GM18505 (cell line): ENCODE measurements around the gene NTF4.

Experiments used
- ATAC-seq: cut with Tn5 transposase; IDR thresholded peaks from one replicate; pipeline ENCODE4 v1.9.1; 2021; ENCODE audit not compliant: unreplicated experiment
- POLR2A ChIP-seq: IDR thresholded peaks from 4 replicates; pipeline ENCODE4 v1.6.1; 2011; ENCODE audit warnings: borderline replicate concordance; ENCODE audit not compliant: insufficient read depth, insufficient read length; ENCODE audit errors: extremely low read depth

The NTF4 gene, protein sequence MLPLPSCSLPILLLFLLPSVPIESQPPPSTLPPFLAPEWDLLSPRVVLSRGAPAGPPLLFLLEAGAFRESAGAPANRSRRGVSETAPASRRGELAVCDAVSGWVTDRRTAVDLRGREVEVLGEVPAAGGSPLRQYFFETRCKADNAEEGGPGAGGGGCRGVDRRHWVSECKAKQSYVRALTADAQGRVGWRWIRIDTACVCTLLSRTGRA

DNA sequence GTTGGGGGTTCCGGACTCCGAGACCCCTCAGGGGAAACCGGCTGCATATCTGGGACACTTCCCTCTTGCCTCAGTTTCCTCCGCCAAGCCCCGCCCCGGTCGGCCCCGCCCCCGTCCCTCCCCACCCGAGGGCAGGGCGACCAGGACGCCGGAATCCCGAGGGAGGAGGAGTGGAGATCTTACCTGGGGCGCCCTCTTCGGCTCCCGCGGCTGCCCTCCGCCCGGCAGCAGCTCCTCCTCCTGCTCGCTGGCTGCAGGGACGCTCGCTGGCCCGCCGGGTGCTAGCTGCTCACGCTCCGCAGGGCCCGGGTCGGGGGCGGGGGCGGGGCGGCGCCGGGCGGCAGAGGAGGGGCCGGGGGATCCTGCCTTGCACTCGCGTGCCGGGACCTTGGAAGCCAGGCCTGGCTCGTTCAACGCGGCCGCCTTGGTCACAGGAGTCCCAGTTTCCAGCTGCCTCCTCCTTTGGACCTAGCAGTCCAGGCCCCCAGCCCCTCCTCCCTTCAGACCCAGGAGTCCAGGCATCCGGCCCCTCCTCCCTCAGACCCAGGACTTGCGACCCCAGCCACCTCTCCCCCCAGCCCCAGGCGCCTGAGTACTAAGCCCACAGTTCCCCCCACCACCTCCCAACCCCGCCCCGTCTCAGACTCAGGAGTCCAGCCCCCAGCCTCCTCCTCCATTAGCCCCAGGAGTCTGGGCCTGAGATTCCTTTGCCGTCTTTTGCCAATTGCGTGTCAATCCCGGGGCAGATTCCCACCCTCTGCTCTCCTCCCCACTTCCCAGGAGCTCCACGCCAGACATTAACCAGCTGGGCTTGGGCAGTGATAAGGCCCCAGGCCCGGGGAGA lies at the start of gene NTF4:
TSS of gene NTF4 (minus strand) at position 51 of the 844 bp plus-strand sequence. CDS start 2,821 bp downstream, outside the sequence.
- no peak for TF ChIP-seq POLR2A

DNA sequence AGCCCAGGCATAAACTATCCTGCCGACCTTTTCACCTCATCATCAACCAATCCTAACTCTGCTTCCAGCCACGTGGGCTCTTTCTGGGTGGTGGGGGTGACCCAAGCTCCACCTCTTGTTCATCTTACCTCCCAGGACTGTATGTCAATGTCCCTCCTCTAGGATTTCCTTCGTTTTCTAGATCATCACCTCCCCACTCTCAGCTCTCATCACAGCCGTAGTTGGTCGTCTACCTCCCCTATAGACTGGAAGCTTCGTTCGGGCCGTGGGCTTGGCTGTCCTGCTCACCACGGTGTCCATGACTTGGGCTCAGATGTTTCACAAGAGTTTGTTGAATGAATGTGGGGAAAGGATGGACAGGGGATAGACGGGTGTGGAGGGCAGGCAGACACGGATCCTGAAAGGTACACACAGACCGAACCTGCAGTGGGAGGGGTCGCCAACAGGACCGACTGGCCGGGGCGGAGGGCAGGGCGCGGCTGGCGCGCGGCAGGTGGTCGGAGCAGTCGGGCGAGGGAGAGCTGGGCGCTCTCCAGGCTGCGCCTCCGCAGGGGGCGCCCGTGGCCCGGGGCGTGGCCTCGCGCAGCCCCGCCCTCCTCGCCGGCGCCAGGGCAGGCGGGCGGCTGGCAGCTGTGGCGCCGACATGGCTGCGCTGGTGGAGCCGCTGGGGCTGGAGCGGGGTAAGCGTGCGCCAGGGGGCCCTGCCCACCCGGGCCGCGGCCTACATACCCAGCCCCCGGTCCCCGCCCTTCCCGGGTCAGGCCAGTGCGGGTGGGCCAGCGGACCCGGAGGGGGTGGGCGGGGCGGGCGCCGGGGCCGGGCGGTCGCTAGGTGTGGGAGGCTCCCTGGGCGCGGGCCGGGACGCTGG lies 49.4 kb upstream of the NTF4 start, which contains the start of gene LIN7B:
TSS of gene LIN7B (plus strand) at position 609 of the 868 bp plus-strand sequence. CDS start at position 644, 35 bp downstream.
- ATAC-seq = peak; percentile 46
- peak; percentile 52 for TF ChIP-seq POLR2A

More for the DNA sequence above, at the start of gene NTF4:
- no peak for ATAC-seq

DNA sequence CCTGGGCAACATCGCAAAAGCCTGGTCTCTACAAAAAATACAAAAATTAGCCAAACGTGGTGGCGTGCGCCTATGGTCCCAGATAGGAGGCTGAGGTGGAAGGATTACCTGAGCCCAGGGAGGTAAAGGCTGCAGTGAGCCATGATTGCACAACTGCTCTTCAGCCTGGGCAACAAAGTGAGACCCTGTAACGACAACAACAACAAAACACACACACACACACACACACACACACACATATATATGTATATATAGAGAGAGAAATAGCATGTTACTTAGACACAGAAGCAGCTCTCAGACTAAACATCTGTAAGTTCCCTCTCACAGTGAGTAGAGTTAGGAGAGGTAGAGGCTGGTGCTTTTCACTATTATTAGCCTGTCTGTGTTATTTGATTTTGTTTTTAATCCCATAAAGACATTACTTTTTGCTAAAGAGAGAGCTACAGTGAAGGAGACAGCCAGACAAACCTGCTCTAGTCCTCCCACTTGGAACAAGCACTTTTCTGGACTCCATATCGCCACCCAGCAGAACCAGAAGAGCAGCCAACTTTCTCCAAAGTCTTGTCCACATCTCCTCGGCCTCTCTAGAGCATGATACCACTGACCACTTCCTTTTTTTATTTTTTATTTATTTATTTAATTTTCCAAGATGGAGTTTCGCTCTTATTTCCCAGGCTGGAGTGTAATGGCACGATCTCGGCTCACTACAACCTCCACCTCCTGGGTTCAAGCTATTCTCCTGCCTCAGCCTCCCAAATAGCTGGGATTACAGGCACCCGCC lies 46.8 kb upstream of the NTF4 start:
- no peak for ATAC-seq
- TF ChIP-seq POLR2A = no peak

DNA sequence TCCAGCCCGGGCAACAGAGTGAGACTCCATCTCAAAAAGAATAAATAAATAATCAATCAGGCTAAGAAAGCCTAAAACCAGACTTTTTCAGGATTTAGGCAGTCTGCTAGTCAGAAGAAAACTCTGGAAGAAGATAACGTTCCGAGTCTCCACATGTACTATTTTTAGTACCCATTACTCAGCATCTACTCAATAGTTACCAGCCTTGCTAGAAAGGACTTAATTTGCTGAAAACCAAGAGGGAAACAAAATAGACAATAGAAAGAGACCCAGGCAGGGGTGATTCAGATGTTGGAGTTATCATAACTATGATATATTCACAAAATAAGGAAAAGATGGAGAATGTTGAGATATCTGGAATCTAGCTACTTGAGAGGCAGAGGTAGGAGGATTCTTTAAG lies 45.9 kb upstream of the NTF4 start:
- ATAC-seq = no peak
- TF ChIP-seq POLR2A = no peak

DNA sequence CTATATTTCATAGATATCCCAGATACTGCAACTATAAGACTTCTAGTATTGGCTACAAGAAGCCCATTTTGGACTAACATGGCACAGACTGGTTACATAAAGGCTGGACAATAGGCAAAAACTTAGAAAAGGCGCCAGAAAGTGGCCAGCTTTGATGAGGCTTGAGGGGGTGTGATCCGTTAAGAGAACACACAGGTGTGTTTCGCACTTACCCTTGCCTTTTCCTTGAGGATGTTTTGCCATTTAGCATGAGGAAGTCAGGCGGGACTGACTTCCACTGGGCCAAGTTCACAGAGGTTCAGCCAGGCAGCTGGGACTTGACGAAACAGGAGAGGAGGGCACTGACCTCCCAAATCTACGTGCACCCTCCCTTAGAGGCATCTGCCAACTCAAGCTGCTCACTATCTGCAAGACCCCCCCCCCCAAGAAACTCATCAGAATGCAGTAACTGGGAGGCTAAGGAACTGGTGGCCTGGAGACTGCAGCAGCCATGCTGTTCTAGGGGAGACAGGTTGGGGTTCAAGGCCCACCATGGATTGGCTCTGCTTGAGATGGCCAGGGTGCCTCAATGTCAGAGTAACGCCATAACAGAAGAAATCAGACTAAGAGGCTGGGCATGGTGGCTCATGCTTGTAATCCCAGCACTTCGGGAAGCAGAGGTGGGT lies 45.1 kb upstream of the NTF4 start:
- ATAC-seq = no peak
- TF ChIP-seq POLR2A = no peak

DNA sequence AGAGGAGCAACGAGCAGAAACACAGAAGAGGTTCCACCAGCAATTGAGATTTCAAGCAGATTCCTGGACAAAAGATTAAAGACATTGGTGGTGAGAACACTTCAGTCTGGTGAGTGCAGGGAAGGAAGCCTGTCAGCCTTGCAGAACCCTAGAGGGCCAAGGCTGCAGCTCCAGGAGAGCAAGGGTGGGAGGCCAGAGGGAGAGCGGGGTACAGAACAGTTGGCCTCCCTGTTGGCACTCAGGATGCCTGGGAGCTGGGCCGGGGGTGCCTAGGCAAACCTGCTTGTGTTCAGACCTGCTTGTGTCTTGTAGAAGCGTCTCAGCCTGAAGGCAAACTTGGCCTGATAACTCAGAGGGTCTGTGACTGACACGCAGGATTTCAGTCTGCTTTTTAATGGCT lies 44.4 kb upstream of the NTF4 start:
- no peak for TF ChIP-seq POLR2A
- no peak for ATAC-seq

DNA sequence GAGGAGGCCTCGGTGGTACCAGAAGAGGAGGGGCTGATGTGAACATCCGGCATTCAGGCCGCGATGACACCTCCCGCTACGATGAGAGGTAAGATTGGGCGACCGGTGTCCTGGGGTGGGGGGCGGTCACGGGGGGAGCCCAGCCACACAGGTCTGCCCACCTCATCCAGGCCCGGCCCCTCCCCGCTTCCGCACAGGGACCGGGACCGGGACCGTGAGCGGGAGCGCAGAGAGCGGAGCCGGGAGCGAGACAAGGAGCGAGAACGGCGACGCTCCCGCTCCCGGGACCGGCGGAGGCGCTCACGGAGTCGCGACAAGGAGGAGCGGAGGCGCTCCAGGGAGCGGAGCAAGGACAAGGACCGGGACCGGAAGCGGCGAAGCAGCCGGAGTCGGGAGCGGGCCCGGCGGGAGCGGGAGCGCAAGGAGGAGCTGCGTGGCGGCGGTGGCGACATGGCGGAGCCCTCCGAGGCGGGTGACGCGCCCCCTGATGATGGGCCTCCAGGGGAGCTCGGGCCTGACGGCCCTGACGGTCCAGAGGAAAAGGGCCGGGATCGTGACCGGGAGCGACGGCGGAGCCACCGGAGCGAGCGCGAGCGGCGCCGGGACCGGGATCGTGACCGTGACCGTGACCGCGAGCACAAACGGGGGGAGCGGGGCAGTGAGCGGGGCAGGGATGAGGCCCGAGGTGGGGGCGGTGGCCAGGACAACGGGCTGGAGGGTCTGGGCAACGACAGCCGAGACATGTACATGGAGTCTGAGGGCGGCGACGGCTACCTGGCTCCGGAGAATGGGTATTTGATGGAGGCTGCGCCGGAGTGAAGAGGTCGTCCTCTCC lies 43.2 kb upstream of the NTF4 start:
- no peak for TF ChIP-seq POLR2A
- no peak for ATAC-seq

DNA sequence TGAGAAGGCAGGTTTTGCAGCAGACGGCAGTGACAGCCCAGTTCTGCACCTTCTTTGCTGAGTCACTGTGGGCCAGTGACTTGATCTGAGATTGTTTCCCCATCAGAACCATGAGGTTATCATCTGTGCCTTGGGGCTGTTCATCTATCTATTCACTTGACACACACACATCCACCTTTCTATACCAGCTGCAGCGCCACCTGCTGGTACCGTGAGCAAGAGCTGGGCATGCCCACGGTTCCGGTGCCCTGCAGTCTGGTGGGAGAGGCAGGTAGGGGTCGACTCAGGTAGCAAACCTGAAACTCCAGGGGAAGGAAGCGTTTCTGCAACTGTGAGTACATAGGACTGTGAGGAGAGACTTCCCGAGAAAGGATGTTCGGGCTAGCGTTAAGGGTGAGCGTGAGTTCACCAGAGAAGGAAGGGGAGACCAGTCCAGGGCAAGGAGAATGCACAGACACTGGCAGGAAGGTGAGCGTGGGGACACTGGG lies 42.1 kb upstream of the NTF4 start:
- ATAC-seq = no peak
- no peak for TF ChIP-seq POLR2A

DNA sequence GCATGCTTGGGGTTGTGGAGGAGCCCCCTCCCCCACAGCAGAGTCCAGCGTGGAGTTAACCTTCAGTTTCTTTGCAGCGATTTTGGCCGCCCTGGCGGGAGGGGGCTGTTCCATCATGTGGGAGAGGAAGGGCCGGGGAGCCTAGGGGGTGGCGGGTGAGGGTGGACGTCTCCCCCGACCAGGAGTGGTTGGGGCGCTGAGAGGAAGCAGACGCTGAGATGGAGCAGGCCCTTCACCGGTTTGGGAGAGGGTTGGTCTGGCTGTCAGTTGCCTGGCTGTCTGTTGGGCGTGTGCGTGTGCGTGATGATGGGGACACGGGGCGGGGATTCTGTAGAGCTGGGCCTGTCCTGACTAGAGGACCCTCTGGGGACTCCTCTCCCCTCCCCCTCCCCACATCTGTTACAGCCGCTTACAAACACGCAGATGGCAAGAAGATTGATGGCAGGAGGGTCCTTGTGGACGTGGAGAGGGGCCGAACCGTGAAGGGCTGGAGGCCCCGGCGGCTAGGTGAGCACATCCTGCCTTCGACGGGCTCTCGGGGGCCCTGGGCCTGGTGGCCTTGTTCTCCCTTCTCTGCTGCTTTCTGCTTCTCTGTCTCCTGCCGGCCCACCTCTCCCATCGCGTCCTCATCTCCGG lies 39.7 kb upstream of the NTF4 start:
- no peak for TF ChIP-seq POLR2A
- no peak for ATAC-seq

DNA sequence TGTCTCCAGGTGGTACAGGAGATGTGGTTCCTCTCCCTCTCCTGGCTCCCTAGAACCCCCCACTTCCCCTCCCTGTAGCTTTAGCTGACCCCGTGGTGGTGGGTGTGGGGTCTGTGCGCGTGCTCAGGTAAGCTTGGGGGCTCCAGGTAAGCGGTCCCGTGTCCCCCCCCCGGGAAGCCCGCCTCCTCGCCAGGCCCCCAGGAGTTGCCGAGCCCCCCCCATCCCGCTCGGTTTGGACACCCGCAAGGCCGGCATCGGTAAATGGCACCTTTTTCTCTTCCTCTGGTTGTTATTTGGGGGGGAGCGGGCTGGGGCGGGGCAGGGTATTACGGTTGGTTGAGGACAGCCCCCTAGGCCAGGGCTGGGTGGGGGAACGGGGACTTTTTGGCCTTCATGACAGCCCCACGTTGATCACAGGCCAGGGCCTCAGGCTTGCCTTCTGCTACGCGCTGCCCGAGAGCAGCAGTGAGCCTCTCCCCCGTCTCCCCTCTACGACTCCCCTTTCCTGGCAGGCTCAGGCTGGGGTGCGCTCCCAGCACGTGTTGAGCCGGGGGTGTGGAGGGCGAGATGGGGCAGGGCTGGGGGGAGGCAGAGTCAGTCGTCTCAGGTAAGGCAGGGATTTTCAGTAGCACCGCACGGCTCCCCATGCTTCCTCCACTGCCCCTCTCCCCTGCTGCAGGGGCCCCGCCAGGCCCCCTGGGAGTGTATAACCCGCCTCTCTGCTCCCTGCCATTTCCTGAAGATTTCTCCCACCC lies 38.9 kb upstream of the NTF4 start:
- no peak for ATAC-seq
- no peak for TF ChIP-seq POLR2A
